Measurements from ENCODE around the gene ARSB. TPM values are rescaled to one million over a fixed set of nuclear protein-coding genes. Genes with fewer than 3 reads are reported as not detected.

The ARSB gene
- total and polyA plus RNA-seq, 2 experiments from 2014 or later, result 30.1 to 43.7 TPM

- peak; percentile 6 for DNase-seq
- no peaks in the 10 kb centered on the region for H3K9me3 ChIP-seq (ENCODE audit: low read depth)
- peaks cover 39% of the 10 kb centered on the region for H3F3A ChIP-seq (ENCODE audit: insufficient read depth)
- no peaks in the 10 kb centered on the region for H4K20me1 ChIP-seq (ENCODE audit: insufficient read depth)
- no peaks in the 10 kb centered on the region for H3K27me3 ChIP-seq (replicated peaks; ENCODE audit: insufficient read depth)
- H2AFZ ChIP-seq, result no peak overlapping the region
- no peaks in the 10 kb centered on the region for H3K36me3 ChIP-seq (ENCODE audit: low read depth)
- no peak overlapping the region for H3K9ac ChIP-seq
- TF ChIP-seq EZH2phosphoT487 (IDR thresholded peaks at IDR 0.05; ENCODE audit: insufficient read depth, low read depth) (no peak), EZH2 (IDR thresholded peaks at IDR 0.05; ENCODE audit: insufficient read depth, poor library complexity, severe bottlenecking) (no peak)
- H3K4me3 ChIP-seq, result no peak overlapping the region
- in situ Hi-C loops (cut with MboI), result no loop called here
- peaks cover 31% of the 10 kb centered on the region for H3K4me1 ChIP-seq (ENCODE audit: insufficient read depth)
- no peaks in the 10 kb centered on the region for H3K9me2 ChIP-seq (ENCODE audit: insufficient read depth)
- H3K27ac ChIP-seq, result no peak overlapping the region
- 65 to 68% methylated on average over 2 of the region's 2 CpGs for WGBS, 2 experiments (ENCODE audit: low coverage in 1 of 2, low lambda C conversion rate in 2 of 2, missing lambda C conversion rate in 2 of 2)
- H3K79me2 ChIP-seq (ENCODE audit: insufficient read depth), result no peaks in the 10 kb centered on the region
- H3K4me2 ChIP-seq (ENCODE audit: unreplicated experiment), result no peak overlapping the region
Observed at GRCh38 chr5:78758169-78758839, 226.8 kb downstream of the ARSB start.

- Histone ChIP-seq H3K9me2 (ENCODE audit: insufficient read depth) (no peaks in the 10 kb centered on the region), H3K9ac (no peak overlapping the region), H3K79me2 (ENCODE audit: insufficient read depth) (no peaks in the 10 kb centered on the region), H3K9me3 (ENCODE audit: low read depth) (no peaks in the 10 kb centered on the region), H3K4me2 (ENCODE audit: unreplicated experiment) (peak overlapping the region; percentile 53), H3K27me3 (replicated peaks; ENCODE audit: insufficient read depth) (no peaks in the 10 kb centered on the region), H3K27ac (peak overlapping the region; percentile 17; the same call in 1 of the 2 replicates), H3K4me3 (no peak overlapping the region), H3K36me3 (ENCODE audit: low read depth) (no peaks in the 10 kb centered on the region), H2AFZ (no peak overlapping the region), H3K4me1 (ENCODE audit: insufficient read depth) (peaks cover 40% of the 10 kb centered on the region), H3F3A (ENCODE audit: insufficient read depth) (peaks cover 47% of the 10 kb centered on the region), H4K20me1 (ENCODE audit: insufficient read depth) (no peaks in the 10 kb centered on the region)
- WGBS, 2 experiments (ENCODE audit: low coverage in 1 of 2, low lambda C conversion rate in 2 of 2, missing lambda C conversion rate in 2 of 2), result 5 to 7% methylated on average over 7 of the region's 7 CpGs
- in situ Hi-C loops (cut with MboI), result no loop called here
- DNase-seq, result peak; percentile 85
- TF ChIP-seq EZH2 (IDR thresholded peaks at IDR 0.05; ENCODE audit: insufficient read depth, poor library complexity, severe bottlenecking), result no peak
Observed at GRCh38 chr5:78757269-78758053, 227.6 kb downstream of the ARSB start.

GRCh38 chr5:78756858-78757257, 228.3 kb downstream of the ARSB start:
- H3K27ac ChIP-seq, result peak overlapping the region; percentile 17; the same call in 1 of the 2 replicates
- no peaks in the 10 kb centered on the region for H3K36me3 ChIP-seq (ENCODE audit: low read depth)
- H4K20me1 ChIP-seq (ENCODE audit: insufficient read depth), result no peaks in the 10 kb centered on the region
- peak overlapping the region; percentile 53 for H3K4me2 ChIP-seq (ENCODE audit: unreplicated experiment)
- no peak overlapping the region for H3K4me3 ChIP-seq
- WGBS, 2 experiments (ENCODE audit: low coverage in 1 of 2, low lambda C conversion rate in 2 of 2, missing lambda C conversion rate in 2 of 2), result 4 to 6% methylated on average over 3 of the region's 3 CpGs
- H3K9me2 ChIP-seq (ENCODE audit: insufficient read depth), result no peaks in the 10 kb centered on the region
- in situ Hi-C loops (cut with MboI), result no loop called here
- no peaks in the 10 kb centered on the region for H3K27me3 ChIP-seq (replicated peaks; ENCODE audit: insufficient read depth)
- H3K79me2 ChIP-seq (ENCODE audit: insufficient read depth), result no peaks in the 10 kb centered on the region
- H3F3A ChIP-seq (ENCODE audit: insufficient read depth), result peaks cover 50% of the 10 kb centered on the region
- H3K9me3 ChIP-seq (ENCODE audit: low read depth), result no peaks in the 10 kb centered on the region
- no peak overlapping the region for H2AFZ ChIP-seq
- TF ChIP-seq EZH2phosphoT487 (IDR thresholded peaks at IDR 0.05; ENCODE audit: insufficient read depth, low read depth) (no peak), EZH2 (IDR thresholded peaks at IDR 0.05; ENCODE audit: insufficient read depth, poor library complexity, severe bottlenecking) (no peak)
- no peak for DNase-seq
- peaks cover 45% of the 10 kb centered on the region for H3K4me1 ChIP-seq (ENCODE audit: insufficient read depth)
- no peak overlapping the region for H3K9ac ChIP-seq

GRCh38 chr5:78755822-78756429, 229.2 kb downstream of the ARSB start:
- TF ChIP-seq EZH2phosphoT487 (IDR thresholded peaks at IDR 0.05; ENCODE audit: insufficient read depth, low read depth) (no peak), EZH2 (IDR thresholded peaks at IDR 0.05; ENCODE audit: insufficient read depth, poor library complexity, severe bottlenecking) (no peak)
- H3K79me2 ChIP-seq (ENCODE audit: insufficient read depth), result no peaks in the 10 kb centered on the region
- peak; percentile 80 for DNase-seq
- H3K27ac ChIP-seq, result no peak overlapping the region
- H2AFZ ChIP-seq, result no peak overlapping the region
- WGBS, 2 experiments (ENCODE audit: low coverage in 1 of 2, low lambda C conversion rate in 2 of 2, missing lambda C conversion rate in 2 of 2), result 55 to 57% methylated on average over 2 of the region's 2 CpGs
- no peaks in the 10 kb centered on the region for H3K36me3 ChIP-seq (ENCODE audit: low read depth)
- H3F3A ChIP-seq (ENCODE audit: insufficient read depth), result peaks cover 50% of the 10 kb centered on the region
- H3K4me2 ChIP-seq (ENCODE audit: unreplicated experiment), result peak overlapping the region; percentile 43
- no peak overlapping the region for H3K4me3 ChIP-seq
- in situ Hi-C loops (cut with MboI), result no loop called here
- H3K4me1 ChIP-seq (ENCODE audit: insufficient read depth), result peaks cover 52% of the 10 kb centered on the region
- H3K27me3 ChIP-seq (replicated peaks; ENCODE audit: insufficient read depth), result no peaks in the 10 kb centered on the region
- no peak overlapping the region for H3K9ac ChIP-seq
- H3K9me2 ChIP-seq (ENCODE audit: insufficient read depth), result no peaks in the 10 kb centered on the region
- H3K9me3 ChIP-seq (ENCODE audit: low read depth), result no peaks in the 10 kb centered on the region
- no peaks in the 10 kb centered on the region for H4K20me1 ChIP-seq (ENCODE audit: insufficient read depth)
